KG1 (cell line): ENCODE measurements around the gene ATP6V1C2.

Experiments used
- DNase-seq: peaks from one replicate; lab custom pipeline; 2025; lab: John Stamatoyannopoulos, UW

The ATP6V1C2 gene

DNA sequence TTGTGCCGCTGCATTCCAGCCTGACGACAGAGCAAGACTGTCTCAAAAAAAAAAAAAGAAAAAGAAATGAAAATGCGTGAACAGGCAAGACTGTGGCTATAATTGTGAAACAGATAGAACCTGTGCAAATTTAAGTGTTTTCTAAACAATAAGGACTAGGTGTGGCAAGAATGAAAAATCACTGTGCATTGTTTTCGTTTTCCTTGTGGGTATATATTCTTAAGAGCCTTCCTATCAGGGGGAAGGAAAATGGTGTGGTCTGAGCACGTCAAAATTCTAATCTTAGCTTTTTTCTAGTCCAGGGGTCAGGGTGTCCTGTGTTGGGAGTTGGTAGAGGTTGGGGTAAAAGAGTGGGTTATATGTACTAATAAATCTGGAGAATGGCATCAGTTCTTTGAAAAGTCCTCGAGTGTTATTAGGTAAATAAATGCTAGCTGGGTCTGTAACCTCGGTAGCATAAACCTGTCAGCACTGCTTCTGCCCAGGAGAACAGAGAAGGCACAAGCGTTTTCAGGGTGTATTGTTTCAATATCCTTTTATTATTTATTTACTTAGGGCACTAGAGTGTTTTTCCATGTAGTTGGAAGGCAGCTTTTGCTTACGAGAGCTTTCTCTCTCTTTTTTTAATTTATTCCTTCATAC lies 11.6 kb downstream of the ATP6V1C2 start:
- DNase-seq: no peak

DNA sequence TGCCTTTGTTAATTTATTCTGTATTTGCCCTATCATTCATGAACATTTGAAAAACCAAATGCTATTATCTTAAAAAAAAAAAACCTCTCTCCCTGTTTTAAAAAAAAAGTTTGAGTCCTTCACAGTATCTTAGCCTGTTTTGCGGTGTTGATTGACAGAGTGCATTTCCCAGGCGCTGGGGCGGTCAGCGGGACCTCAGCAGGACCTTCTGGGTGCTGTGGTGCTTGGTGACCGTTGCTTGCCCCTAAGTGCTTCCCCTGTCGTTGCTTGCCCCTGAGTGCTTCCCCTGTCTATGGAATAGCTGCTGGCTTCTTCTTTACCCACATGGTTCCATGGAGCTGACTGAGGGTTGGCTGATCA lies 12.1 kb downstream of the ATP6V1C2 start:
- no peak for DNase-seq

DNA sequence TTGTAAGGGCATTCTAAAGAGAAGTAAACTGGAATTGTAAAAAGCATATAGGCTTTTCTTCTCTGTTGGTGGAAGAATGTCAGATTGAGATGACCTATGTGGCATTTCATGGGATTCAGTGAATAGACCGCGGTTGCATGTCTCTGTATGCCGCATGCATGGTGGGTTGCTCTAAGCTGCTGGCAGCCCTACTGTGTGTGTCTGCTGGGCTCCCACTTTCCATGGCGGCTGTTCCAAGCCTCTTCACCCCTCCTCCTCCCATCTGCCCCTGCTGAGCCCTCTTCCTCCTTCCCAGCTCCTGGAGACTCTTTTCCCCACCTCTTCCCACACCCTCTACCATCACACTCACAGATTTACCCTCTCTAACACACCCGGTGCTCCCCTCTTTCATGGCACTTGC lies 12.6 kb downstream of the ATP6V1C2 start:
- DNase-seq: no peak

DNA sequence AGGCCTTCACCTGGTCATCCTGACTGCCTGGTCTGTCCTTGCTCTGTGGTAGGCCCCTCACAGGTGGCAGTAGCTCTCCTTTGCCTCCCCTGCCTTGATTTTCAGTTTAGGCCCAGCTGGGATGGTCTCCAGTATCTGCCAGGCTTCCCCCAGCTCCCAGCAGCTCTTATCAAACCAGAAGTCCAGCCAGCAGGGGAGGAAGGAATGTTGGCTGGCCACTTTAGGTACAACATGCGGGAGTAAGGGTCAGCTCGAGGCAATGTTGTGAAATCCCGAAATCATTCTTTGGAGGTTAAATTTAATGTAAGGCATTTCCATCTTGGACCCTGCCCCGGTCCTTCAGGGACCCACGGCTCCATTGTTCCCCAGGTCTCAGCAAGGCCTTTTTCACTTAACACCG lies 16.8 kb downstream of the ATP6V1C2 start:
- no peak for DNase-seq

DNA sequence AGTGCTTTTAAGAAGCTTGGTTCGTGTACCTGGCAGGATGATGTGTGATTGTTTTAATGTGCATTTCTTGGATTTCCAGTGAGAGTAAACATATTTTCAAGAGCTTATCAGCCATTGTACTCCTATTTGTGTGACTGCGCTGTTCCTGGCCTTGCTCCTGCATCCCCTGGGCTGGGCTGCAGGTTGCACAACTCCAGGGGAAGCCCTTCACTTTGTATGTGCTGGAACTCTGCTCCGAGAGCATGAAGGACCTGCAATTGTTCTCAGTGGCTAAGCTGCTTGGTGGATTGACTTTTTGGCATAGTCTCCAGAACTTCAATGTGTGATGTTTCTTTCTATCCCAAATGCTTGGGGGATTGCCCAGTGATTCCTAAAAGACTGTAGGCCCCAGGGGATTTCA lies 18.8 kb downstream of the ATP6V1C2 start:
- no peak for DNase-seq

DNA sequence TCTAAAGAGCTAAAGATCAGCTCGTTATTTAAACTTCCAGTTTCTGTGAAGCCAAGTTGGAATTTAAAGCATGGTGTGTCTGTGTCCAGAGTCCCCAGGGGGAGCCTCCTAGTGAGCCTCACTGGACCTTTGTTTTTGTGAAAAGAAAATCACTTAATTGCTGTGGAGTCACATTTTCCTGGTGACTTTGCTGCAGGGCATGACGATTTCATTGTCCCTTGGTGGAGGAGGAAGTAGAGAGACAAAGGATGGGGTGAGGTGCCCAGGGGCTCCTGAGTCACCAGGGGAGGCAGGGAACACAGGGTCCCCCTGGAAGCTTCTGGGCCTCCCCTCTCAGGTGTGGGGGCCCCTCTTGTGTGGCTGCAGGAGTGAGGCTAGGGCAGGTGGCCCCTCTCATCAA lies 19.7 kb downstream of the ATP6V1C2 start:
- DNase-seq: no peak

DNA sequence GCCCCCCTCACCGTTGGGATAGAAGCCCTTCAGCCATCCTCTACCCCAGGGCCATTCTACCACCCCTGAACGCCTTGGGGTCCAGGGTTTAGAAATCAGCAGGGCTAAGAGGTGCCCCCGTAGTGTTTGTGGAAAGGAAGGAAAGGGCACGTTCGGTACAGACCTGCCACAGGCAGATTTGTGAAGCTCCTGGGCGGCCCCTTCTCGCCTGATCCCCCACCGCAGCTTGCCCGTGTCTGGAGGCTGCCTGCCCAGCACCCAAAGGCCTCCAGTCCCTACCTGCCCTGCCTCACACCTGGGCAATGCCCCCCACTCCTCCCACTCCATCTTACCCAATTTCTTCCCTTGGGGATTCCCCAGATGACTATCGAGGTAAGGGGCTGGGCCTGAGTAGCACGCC lies 21.2 kb downstream of the ATP6V1C2 start:
- no peak for DNase-seq

DNA sequence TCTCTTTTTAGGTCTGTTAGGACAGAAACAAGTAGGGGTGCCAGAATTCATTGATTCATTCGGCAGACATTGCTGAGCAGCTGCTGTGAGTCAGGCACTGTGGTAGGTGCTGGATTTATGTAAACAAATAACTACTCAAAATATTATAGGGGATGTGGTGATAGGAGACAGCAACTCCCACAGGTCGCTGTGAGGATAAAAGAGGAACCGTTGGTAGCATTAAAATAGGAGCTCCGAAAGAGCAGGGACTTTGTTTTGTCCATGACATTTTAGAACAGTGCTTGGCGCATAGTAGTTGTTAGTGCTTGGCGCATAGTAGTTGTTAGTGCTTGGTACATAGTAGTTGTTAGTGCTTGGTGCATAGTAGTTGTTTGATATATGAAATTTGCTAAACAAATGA lies 29.2 kb downstream of the ATP6V1C2 start:
- no peak for DNase-seq

DNA sequence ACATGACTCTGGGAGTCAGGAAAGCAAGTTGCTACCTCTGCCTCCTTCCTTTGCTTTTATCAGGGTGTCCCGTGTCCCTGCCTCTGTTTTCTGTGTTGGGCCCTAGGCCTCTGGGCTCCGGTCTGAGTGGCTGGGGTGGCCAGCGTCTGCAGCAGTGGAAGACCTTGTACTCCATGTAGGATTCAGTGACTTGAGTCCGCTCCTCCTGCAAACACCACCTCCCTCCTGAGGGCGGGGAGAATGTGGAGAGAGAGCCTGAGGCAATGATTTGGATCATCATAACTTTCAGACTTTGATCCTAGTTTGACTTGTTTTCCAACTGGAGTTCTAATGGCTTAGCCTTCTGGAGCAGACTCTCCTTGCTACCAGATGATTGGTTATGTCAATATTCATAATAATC lies 30.8 kb downstream of the ATP6V1C2 start:
- no peak for DNase-seq

DNA sequence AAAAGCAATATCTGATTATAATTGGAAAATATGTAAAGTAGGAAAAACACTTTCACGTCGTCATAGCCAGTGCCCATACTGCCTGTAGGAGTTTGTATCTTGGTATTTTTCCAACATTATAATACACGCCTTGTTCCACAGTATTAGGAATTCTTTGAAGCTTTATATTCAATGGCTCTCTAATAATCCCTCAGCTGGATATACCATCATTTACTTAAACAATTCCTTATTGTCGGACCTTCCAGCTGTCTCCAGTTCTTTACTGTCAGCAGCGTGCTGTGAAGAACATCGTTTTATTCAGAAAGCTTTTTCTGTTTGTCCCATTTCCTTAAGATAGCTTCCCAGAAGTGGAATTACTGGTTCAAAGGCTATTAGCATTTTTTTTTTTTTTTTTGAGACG lies 31.7 kb downstream of the ATP6V1C2 start:
- no peak for DNase-seq

DNA sequence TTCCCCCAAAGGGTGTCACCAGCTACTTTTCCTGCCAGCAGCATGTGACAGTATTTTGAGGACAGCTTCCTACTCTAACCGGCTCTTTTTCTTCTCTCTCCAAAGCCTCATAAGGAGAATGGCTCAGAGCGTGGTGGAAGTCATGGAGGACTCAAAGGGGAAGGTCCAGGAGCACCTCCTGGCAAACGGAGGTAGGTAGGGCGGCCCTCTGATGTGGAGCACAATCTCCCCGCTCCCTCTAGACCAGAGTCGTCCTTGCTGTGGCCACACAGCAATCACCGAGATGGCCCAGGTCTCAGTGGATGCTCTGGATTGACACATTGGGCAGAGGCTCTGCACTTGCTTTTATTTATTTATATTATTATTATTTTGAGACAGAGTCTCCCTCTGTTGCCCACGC lies 32.4 kb downstream of the ATP6V1C2 start:
- DNase-seq: no peak

DNA sequence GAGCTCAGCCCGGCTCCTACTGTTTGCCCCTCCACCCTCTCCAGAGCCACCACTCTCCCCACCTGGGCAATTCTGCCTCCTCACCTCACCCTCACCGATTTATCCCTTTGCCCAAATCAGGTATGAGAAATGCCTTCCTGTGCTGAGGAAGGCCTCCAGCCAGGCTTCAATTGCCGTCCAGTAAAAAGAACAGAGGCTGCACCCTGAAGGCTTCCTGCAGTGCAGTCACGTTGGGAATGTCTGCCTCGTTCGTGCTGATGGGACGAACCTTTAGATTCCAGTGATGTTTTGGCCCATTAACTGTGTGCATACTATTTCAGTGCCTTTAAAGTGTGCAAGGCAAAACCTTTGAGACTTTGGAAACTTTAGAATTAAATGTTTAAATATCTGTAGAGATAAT lies 34.2 kb downstream of the ATP6V1C2 start:
- no peak for DNase-seq

DNA sequence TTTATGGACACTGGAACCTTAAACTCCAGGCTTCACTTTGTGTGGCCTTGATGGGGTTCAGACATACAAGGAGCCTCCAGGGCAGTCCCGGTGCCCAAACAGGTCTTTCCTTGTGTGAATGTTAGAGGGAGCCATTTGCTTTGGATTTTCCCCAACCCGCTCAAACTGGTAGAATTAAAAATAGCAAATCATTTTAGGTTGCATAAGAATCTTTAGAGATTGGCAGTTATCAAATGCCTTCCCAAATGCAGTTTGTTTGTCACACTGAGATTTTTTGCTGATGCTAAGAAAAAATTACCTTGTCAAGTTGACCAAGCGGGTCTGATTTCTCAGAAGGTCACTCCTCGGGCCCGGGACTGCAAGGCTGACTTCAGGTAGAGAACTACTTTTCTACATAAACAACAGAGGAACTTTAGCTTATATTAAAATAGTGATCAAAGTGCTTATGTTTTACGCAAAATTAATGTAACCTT lies 36.4 kb downstream of the ATP6V1C2 start:
- DNase-seq: no peak

DNA sequence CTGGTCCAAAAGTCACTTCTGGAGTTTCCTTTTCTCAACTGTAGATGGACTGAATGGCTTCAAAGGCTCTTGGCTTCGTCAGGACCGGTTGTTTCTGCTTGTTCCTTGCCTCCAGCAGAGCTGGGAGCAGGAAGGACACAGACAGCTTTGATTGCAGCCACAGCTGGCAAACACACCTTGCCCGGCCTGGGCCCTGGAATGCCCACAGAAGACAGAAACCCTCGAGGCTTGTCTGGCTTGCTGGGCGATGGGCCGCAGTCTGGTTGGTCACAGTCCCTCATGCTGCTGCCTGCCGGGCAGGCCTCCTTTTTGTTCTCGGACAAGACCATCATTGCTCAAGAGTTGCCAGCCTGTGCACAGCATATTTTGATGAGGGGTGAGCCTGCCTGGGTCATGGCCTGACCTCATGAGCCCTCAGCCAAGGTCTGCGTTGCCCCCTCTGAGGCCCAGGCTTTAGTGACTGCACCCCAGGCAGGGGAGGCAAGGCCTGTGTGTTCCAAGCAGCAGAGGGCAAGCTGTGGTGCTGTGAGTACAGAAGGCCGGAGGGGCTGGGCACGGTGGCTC lies 37.8 kb downstream of the ATP6V1C2 start:
- no peak for DNase-seq

DNA sequence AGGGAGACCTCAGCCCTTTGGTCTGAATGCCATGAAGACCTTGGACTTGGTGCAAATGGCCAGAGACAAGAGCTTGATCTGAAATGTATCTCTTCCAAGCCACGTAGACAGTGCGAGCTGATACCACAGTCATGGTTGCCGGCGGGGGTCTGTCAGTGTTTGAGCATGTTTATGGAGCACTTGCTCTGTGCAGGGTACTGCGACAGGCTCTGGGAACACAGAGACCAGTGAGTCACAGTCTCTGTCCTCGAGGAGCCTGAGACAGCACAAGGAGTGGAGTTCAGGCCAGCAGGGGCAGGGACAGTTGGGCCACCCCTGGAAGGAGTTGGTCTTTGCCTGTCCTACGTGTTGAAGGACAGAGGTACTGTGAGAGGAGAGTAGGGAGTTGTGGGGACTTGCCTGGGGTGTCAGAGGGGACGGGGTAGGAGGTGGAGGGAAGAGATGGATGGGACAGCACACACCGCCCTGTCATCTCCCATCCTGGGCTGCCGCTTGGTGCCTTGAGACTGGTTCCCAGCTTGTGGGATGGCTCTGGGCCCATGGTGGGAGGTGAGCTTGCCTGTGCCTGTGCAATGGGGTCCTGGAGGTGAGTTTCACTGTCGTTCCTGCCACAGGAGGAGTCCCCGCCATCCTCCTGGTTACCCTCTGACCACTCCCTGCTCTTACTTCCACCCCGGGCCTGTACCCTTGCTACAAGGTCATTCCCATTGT lies 39.5 kb downstream of the ATP6V1C2 start:
- DNase-seq: no peak

DNA sequence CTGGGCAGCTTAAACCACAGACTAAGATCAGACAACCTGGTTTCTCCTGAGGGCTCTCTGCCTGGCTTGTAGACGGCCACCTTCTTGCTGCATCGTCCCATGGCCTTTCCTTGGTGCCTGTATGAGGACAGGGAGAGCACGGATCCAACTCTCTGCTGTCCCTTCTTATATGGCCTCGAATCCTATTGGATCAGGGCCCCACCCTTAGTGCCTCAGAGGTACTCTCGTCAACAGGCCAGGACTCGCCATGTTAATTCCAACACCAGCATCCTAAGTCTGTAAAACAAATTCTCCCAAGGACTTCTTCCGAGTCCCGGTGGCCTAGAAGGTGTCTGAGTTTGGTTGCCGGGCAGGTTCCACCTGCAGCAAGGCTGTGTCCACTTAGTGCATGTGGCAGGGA lies 40.2 kb downstream of the ATP6V1C2 start:
- DNase-seq: no peak

DNA sequence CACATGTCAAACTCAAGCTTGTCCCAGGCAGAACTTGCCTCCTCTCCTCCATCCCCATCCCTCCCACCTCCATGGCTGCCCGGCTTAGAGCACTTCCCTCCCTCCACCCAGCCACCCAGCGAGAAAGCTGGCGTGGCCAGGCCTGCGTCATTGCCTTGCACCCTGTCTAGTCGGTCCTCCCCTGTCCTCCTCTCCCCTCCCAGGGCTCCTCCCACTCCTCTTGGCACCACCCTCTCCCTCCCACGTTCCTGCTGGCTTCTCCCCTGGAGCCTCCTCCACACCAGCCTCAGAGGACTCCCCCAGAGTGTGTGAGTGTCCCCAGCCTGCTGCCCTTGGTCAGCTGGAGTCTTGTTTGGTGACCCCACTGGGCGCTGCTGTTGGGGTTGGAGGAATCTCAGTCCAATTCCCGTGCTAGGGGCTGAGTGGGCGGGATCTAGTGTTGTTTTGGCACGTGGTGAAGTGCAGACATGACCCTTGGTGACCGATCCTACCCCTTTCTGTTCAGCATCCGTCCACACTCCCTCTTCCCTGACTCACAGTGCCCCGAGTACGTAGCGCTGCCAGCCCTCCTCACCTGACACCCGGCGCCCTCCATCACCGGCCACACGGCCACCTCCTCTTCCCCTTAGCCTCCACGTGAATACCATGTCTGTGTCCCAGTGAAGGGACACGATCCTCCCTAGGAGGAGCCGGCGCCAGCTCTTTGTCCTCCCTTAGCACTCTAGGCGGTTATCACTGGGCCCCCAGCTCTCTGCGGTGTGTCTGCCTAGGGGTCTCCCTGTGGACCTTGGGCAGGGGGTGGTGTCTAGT lies 41.4 kb downstream of the ATP6V1C2 start:
- DNase-seq: no peak

DNA sequence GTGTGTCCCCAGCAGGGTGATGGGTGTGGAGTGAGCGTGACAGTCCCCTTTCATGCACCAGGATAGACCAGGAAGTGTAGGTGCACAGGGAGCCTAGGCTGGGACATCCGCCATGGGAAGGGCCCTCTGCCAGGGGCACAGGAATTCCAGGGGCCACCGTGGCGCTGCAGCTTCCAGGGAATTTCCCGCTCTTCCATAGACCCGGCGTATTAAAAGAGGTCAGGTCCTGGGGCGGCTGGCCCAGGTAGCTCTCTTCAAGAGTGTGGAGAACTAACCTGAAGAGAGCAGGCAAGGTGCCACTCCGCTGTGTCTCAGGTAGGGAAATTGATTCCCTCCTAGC lies 42.0 kb downstream of the ATP6V1C2 start:
- DNase-seq: no peak

DNA sequence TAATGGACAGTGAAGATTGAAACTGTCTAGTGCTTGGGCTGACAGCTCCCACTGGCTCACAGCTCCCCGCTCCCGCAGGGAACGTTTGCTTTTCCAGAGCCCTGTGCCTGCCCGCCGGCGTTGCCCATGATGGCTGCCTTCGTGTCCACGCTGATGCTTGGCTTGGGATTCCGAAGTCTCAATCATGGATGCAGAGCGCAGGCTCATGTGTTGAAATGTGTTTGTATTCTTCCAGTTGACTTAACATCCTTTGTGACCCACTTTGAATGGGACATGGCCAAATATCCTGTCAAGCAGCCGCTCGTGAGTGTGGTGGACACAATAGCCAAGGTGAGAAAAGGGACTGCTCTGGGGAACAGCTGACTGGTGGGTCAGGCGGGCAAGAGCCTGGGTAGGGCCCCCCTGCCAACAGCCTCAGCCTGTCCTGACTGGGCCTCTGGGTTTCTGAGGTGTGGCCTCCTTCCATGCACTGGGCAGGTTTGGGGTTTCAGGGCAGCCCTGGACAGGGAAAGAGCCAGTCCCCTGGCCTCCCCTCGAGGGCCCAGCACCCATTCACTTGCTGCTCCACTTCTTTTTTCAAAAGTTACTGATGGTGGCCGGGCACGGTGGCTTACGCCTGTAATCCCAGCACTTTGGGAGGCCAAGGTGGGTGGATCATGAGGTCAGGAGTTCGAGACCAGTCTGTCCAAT lies 42.8 kb downstream of the ATP6V1C2 start:
- DNase-seq: no peak

DNA sequence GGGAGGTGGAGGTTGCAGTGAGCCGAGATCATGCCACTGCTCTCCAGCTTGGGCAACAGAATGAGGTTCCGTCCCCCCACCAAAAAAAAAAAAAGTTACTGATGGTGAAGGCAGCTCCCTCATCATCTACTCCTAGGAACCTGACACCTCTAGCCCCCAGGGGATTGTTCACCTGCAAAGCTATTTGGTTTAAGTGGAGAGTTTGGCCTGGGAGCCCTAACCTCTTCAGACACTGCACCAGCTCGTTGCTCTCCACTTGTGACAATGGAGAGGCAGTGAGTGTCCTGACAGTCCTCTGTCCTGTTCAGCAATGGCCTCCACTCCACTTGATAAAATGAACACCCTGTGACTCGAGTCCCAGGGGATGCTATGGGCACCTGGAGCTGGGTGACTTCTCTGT lies 43.5 kb downstream of the ATP6V1C2 start:
- no peak for DNase-seq

DNA sequence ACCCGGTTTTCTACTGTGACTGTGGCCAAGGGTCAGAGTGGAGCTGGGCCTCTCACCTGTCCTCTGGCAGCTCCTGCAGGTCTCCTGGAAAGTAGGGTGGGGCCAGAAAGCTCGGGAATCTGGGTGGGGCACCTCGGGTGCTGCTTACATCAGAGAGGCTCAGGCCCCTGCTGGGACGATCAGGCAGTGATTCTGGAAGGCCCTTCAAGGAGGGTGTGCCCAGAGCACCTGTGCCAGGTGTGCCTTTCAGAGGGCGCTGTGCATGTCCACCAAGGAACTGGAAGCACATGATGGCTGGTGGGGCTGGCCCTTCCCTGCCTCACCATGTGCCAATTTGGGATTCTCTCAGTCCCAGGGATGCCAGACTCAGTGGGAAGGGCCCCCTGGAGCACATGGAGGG lies 44.0 kb downstream of the ATP6V1C2 start:
- no peak for DNase-seq

DNA sequence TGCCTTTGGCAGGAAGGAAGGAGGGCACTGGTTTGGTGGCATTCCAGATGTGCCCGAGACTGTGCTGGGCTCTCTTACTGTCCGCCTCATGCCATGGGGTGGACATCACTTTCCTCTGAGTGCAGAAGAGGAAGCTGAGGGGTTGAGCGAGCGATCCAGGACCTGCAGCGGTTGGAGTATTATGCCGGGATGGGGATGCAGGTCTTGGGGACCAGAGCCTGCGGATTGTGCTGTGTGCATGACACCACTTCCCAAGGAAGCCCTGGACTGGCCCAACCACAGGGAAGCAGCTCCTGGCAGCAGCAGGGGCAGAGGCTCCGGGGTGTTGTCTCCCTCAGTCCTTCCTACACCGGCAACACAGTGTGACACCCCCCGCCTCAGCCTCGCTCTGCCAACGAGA lies 44.5 kb downstream of the ATP6V1C2 start:
- DNase-seq: no peak
